ENCODE measurements around the gene FZD4. TPM values are rescaled to one million over a fixed set of nuclear protein-coding genes. Genes with fewer than 3 reads are reported as not detected.

The FZD4 gene
- total and polyA plus RNA-seq, 2 donors (not counting 3 experiments of a cell fraction or from before 2014, with no cell fraction given) = 56.6 to 112 TPM

DNA sequence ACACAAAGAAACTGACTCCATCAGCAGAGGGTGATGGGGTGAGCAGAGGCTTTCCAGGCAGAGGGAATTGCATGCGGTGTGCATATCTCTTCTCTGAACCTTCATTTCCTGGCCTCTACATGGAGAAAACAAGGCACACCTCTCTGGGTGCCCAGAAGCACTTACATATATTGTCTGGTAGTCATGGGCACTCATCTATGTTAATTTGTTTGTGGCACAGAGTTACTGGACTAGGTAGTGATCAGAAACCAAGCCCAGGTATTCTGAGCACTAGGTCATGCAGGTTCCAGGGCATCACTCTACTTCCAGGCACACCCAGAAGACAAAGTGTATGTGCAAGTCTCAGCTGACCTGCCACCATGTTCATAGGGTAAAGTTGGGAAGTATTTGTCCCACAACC is 56.5 kb downstream of the FZD4 start:
- TF ChIP-seq MYC (IDR thresholded peaks at IDR 0.05; ENCODE audit: low read depth, low read length) = no peak
- no peak for TF ChIP-seq POLR2A (IDR thresholded peaks at IDR 0.05; ENCODE audit: low read depth, low read length)
- TF ChIP-seq, protein P1, sequence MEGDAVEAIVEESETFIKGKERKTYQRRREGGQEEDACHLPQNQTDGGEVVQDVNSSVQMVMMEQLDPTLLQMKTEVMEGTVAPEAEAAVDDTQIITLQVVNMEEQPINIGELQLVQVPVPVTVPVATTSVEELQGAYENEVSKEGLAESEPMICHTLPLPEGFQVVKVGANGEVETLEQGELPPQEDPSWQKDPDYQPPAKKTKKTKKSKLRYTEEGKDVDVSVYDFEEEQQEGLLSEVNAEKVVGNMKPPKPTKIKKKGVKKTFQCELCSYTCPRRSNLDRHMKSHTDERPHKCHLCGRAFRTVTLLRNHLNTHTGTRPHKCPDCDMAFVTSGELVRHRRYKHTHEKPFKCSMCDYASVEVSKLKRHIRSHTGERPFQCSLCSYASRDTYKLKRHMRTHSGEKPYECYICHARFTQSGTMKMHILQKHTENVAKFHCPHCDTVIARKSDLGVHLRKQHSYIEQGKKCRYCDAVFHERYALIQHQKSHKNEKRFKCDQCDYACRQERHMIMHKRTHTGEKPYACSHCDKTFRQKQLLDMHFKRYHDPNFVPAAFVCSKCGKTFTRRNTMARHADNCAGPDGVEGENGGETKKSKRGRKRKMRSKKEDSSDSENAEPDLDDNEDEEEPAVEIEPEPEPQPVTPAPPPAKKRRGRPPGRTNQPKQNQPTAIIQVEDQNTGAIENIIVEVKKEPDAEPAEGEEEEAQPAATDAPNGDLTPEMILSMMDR (IDR thresholded peaks at IDR 0.05; ENCODE audit: extremely low read depth in 1 of 2, insufficient read depth in 1 of 2, low read depth in 1 of 2, low read length in 2 of 2) = no peak
- TF ChIP-seq, protein P2, sequence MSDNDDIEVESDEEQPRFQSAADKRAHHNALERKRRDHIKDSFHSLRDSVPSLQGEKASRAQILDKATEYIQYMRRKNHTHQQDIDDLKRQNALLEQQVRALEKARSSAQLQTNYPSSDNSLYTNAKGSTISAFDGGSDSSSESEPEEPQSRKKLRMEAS (IDR thresholded peaks at IDR 0.05; ENCODE audit: insufficient read depth, insufficient read length) = no peak
- TF ChIP-seq GATA2 (IDR thresholded peaks at IDR 0.05; ENCODE audit: insufficient read depth, insufficient read length, low read depth, low read length) = no peak
- TF ChIP-seq EZH2 (IDR thresholded peaks at IDR 0.05; ENCODE audit: borderline replicate concordance, low read depth, low read length, severe bottlenecking) = no peak
- TF ChIP-seq FOS (IDR thresholded peaks at IDR 0.05; ENCODE audit: borderline replicate concordance, insufficient read depth, low read length) = no peak
- no peak for TF ChIP-seq JUN (IDR thresholded peaks at IDR 0.05; ENCODE audit: borderline replicate concordance, insufficient read depth, insufficient read length, low read depth)
- no peak for TF ChIP-seq POLR2AphosphoS5 (IDR thresholded peaks at IDR 0.05; ENCODE audit: insufficient read depth, low read depth, low read length)
- FAIRE-seq (no peak), DNase-seq (ENCODE audit: low read depth, low spot score) (no peak)
- ChIA-PET CTCF (no interaction called here), POLR2A (no interaction called here)
- H3K9ac ChIP-seq (replicated peaks; ENCODE audit: extremely low read depth, insufficient read depth, low read length) = no peak overlapping the region
- no peak overlapping the region for H2AFZ ChIP-seq (ENCODE audit: low read depth, low read length)
- dilution Hi-C loops (cut with MboI; ENCODE audit: extremely low pct_ligation_motif_present, low sequenced_read_pairs) = no loop called here
- no TSS peak for BruUV-seq (replicated peaks)
- H3K4me2 ChIP-seq (ENCODE audit: insufficient read depth, low read length) = no peak overlapping the region
- peaks cover 7% of the 10 kb centered on the region for H3K4me1 ChIP-seq (ENCODE audit: control insufficient read depth, extremely low read depth, insufficient read depth, low read length)
- H3K9me3 ChIP-seq (replicated peaks; ENCODE audit: control insufficient read depth, insufficient read depth, low read length) = no peaks in the 10 kb centered on the region
- H3K27ac ChIP-seq (ENCODE audit: insufficient read depth, low read depth, low read length) = no peak overlapping the region
- no peaks in the 10 kb centered on the region for H3K36me3 ChIP-seq (ENCODE audit: control insufficient read depth in 2 of 2, extremely low read depth in 1 of 2, insufficient read depth in 2 of 2, low read length in 2 of 2)
- intact Hi-C loops (cut with micrococcal nuclease) = no loop called here
- no peaks in the 10 kb centered on the region for H4K20me1 ChIP-seq (replicated peaks; ENCODE audit: control insufficient read depth, extremely low read depth, insufficient read depth, low read length)
- no peak overlapping the region for H3K4me3 ChIP-seq (replicated peaks in 1 of 3; ENCODE audit: insufficient read depth in 1 of 3, low read depth in 1 of 3, low read length in 3 of 3)
- no peaks in the 10 kb centered on the region for H3K79me2 ChIP-seq (ENCODE audit: control insufficient read depth, insufficient read depth, low read length)
- H3K9me1 ChIP-seq (replicated peaks; ENCODE audit: control insufficient read depth, extremely low read depth, insufficient read depth, low read length) = no peaks in the 10 kb centered on the region
- no peaks in the 10 kb centered on the region for H3K27me3 ChIP-seq (ENCODE audit: control insufficient read depth in 2 of 2, insufficient read depth in 2 of 2, low read length in 2 of 2)
